Prostate gland (tissue), 2 donors: ENCODE data around the gene CLASRP. TPM values are rescaled to one million over a fixed set of nuclear protein-coding genes. Genes with fewer than 3 reads are reported as not detected.

Experiments used
- DNase-seq: peaks from one replicate; pipeline ENCODE4 v3.0.0-alpha.2; 2019; ENCODE audit warnings: low spot score
- H3K27ac ChIP-seq, 2 donors: fragments of 200-600 bp; sonication (generic); 2 replicates each; pipeline ENCODE4 v1.5.1; 2017 to 2019
- H3K27me3 ChIP-seq: fragments of 200-600 bp; sonication (generic); replicated peaks from 2 replicates; pipeline ENCODE4 v1.5.1; 2019; ENCODE audit not compliant: insufficient read depth
- H3K36me3 ChIP-seq, 2 donors: fragments of 200-600 bp; sonication (generic); 1 replicate in 1 of 2; 2 replicates in 1 of 2; pipeline versions ENCODE4 v1.5.1 to v1.8.1; 2017 to 2019
- H3K4me1 ChIP-seq: fragments of 200-600 bp; sonication (generic); replicated peaks from 2 replicates; pipeline ENCODE4 v1.5.1; 2019
- H3K4me3 ChIP-seq, 2 donors: fragments of 200-600 bp; sonication (generic); 2 replicates each; pipeline ENCODE4 v1.5.1; 2017 to 2019
- H3K9me3 ChIP-seq: fragments of 200-600 bp; sonication (generic); 2 replicates; pipeline ENCODE4 v1.5.1; 2017
- CTCF ChIP-seq, 4 experiments: fragments of 200-600 bp in 2 of 4; fragments of 450-650 bp in 2 of 4; sonication (generic) in 2 of 4; IDR thresholded peaks; 1 replicate in 3 of 4; 2 replicates in 1 of 4; pipeline ENCODE4 v1.5.1; 2016 to 2019; ENCODE audit warnings: antibody characterized with exemption in 4 of 4, mild to moderate bottlenecking in 2 of 4, moderate library complexity in 2 of 4
- POLR2A ChIP-seq: fragments of 450-650 bp; IDR thresholded peaks from one replicate; pipeline ENCODE4 v1.6.1; 2016; ENCODE audit warnings: antibody characterized with exemption, mild to moderate bottlenecking
- POLR2AphosphoS5 ChIP-seq: sonication (generic); formaldehyde crosslinking; IDR thresholded peaks from one replicate; pipeline ENCODE4 v1.6.1; 2017; ENCODE audit warnings: antibody characterized with exemption
- WGBS: methylation state at CpG from one replicate; pipeline ENCODE4 v1.1.5; 2018; 5-methylcytosine and 5-hydroxymethylcytosine counted together
- intact Hi-C: fragments of 100-400 bp; cut with DNase I; formaldehyde crosslinking; loops from one replicate; pipeline ENCODE4 v1.14.2; 2022
- total RNA-seq, 2 donors: library from RNA; depleted of rRNA; stranded (reverse); fragments of >200 nt; gene quantifications; one replicate each; pipeline ENCODE4 v1.1.0, GENCODE V29; 2016

The CLASRP gene
- total RNA-seq, 2 donors from 2014 or later = 97.8 to 162 TPM

GRCh38 chr19:45021971-45022370, 16.9 kb upstream of the CLASRP start:
- intact Hi-C loops = no loop called here
- no peak for DNase-seq
- TF ChIP-seq CTCF (IDR thresholded peaks at IDR 0.05) (no peak), POLR2A (no peak), POLR2AphosphoS5 (no peak)
- Histone ChIP-seq H3K27me3 (no peaks in the 10 kb centered on the region), H3K36me3 (no peaks in the 10 kb centered on the region), H3K4me1 (no peaks in the 10 kb centered on the region), H3K27ac (no peak overlapping the region), H3K4me3 (no peak overlapping the region), H3K9me3 (no peaks in the 10 kb centered on the region)
- WGBS = 78% methylated on average over 14 of the region's 14 CpGs

GRCh38 chr19:45023048-45023447, 15.8 kb upstream of the CLASRP start:
- WGBS = 90% methylated on average over 4 of the region's 4 CpGs
- H3K4me1 ChIP-seq = no peaks in the 10 kb centered on the region

GRCh38 chr19:45025264-45025663, 13.6 kb upstream of the CLASRP start:
- 94% methylated on average over 9 of the region's 9 CpGs for WGBS
- Histone ChIP-seq H3K36me3 (no peaks in the 10 kb centered on the region), H3K9me3 (no peaks in the 10 kb centered on the region), H3K27ac (no peak overlapping the region), H3K4me1 (no peaks in the 10 kb centered on the region), H3K4me3 (no peak overlapping the region), H3K27me3 (no peaks in the 10 kb centered on the region)
- no peak for TF ChIP-seq POLR2A
- no peak for TF ChIP-seq POLR2AphosphoS5
- no peak for TF ChIP-seq CTCF (IDR thresholded peaks at IDR 0.05)
- intact Hi-C loops = no loop called here
- no peak for DNase-seq

More at GRCh38 chr19:45023048-45023447, 15.8 kb upstream of the CLASRP start:
- H3K36me3 ChIP-seq = no peaks in the 10 kb centered on the region
- intact Hi-C loops = no loop called here
- H3K4me3 ChIP-seq = no peak overlapping the region
- TF ChIP-seq POLR2AphosphoS5 (no peak), POLR2A (no peak), CTCF (IDR thresholded peaks at IDR 0.05) (no peak)
- DNase-seq = no peak
- H3K9me3 ChIP-seq = no peaks in the 10 kb centered on the region
- no peak overlapping the region for H3K27ac ChIP-seq
- H3K27me3 ChIP-seq = no peaks in the 10 kb centered on the region

GRCh38 chr19:45027371-45027770, 11.5 kb upstream of the CLASRP start:
- Histone ChIP-seq H3K4me3 (no peak overlapping the region), H3K36me3 (no peaks in the 10 kb centered on the region), H3K4me1 (no peaks in the 10 kb centered on the region), H3K27me3 (no peaks in the 10 kb centered on the region), H3K9me3 (no peaks in the 10 kb centered on the region), H3K27ac (no peak overlapping the region)
- no peak for DNase-seq
- no peak for TF ChIP-seq CTCF (IDR thresholded peaks at IDR 0.05)
- WGBS = 97% methylated on average over 2 of the region's 2 CpGs
- intact Hi-C loops = no loop called here

DNA sequence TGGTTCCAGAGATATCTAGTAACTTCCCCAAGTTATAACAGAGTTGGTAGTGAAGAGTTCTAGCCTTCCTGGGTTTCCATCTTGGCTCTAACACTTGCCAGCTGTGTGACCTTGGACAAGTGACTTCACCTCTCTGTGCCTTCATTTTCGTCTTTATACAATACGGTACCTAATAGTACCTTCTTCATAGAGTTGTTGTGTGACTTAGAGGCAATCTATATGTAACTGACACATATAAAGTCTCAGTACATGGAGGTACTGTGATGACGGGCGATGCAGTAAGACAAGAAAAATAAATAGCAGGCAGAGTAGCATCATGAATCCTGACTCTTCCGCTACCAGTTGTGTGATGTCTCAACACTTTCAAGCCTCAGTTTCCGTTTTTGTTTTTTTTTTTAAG, 8.0 kb upstream of the CLASRP start:
- intact Hi-C loops = no loop called here
- 96% methylated on average over 6 of the region's 6 CpGs for WGBS
- TF ChIP-seq POLR2AphosphoS5 = no peak
- no peak for TF ChIP-seq POLR2A
- TF ChIP-seq CTCF (IDR thresholded peaks at IDR 0.05) = no peak
- DNase-seq = no peak
- no peaks in the 10 kb centered on the region for H3K9me3 ChIP-seq
- H3K27ac ChIP-seq = no peak overlapping the region
- no peaks in the 10 kb centered on the region for H3K36me3 ChIP-seq
- H3K4me3 ChIP-seq = no peak overlapping the region
- no peaks in the 10 kb centered on the region for H3K27me3 ChIP-seq
- no peaks in the 10 kb centered on the region for H3K4me1 ChIP-seq
